ENCODE results near the gene ZMYND19. TPM values are rescaled to one million over a fixed set of nuclear protein-coding genes. Genes with fewer than 3 reads are reported as not detected.

Gene ZMYND19
- total and polyA plus RNA-seq, 12 donors: 5.2 to 33.5 (median 17.9) TPM

DNA sequence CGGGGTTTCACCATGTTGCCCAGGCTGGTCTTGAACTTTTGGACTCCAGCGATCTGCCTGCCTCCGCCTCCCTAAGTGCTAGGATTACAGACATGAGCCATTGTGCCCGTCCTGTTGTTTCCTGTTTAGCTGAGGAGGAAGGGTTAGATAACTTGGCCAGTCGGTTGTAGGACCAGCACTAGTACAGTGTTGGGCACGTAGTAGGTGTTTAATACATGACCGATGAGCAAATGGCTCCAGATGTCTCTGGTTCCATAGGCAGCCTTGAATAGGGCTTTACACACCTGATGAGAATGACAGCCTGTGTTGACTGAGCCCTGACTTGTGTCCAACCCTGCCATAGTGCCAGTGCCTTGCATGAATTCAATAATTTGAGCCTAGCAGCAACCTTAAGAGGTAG, 30.3 kb upstream of the ZMYND19 start:
- 60 to 70% (median 62%) methylated on average over 4 to 7 of the region's 7 CpGs for WGBS, 4 donors
- TF ChIP-seq, protein P1, sequence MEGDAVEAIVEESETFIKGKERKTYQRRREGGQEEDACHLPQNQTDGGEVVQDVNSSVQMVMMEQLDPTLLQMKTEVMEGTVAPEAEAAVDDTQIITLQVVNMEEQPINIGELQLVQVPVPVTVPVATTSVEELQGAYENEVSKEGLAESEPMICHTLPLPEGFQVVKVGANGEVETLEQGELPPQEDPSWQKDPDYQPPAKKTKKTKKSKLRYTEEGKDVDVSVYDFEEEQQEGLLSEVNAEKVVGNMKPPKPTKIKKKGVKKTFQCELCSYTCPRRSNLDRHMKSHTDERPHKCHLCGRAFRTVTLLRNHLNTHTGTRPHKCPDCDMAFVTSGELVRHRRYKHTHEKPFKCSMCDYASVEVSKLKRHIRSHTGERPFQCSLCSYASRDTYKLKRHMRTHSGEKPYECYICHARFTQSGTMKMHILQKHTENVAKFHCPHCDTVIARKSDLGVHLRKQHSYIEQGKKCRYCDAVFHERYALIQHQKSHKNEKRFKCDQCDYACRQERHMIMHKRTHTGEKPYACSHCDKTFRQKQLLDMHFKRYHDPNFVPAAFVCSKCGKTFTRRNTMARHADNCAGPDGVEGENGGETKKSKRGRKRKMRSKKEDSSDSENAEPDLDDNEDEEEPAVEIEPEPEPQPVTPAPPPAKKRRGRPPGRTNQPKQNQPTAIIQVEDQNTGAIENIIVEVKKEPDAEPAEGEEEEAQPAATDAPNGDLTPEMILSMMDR (IDR thresholded peaks at IDR 0.05): no peak
- no peak for TF ChIP-seq POLR2A (IDR thresholded peaks at IDR 0.05)
- no peak for DNase-seq
- Histone ChIP-seq H3K9me3 (replicated peaks in 1 of 3) (no peaks in the 10 kb centered on the region), H3K4me1 (replicated peaks in 1 of 2) (peaks cover 30 to 60% of the 10 kb centered on the region in 2 donors), H3K4me3 (peak overlapping the region in 1 of 4 donors; percentile 74), H3K36me3 (replicated peaks in 1 of 2) (no peaks in the 10 kb centered on the region), H3K27me3 (no peaks in the 10 kb centered on the region), H3K27ac (peak overlapping the region in 3 of 5 donors; percentile 53 to 84 (median 69))
- intact Hi-C loops (cut with DNase I): no loop called here

DNA sequence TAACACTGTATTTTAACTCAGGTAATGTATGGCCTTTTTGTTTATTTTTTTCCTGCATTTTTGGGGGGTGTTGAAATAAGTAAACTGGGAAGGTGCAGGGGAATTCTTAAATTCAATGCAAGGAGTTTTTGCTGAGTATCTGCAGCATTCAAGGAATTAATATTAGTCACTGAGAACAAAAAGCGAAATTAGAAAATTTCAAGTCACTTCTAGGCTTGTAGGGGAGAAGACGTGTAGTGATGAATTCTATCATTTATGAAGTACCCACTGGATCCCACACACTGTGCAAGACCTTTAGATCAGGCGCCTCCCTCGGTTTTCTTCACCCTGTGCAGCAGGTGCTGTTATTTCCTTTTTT, 29.7 kb upstream of the ZMYND19 start:
- intact Hi-C loops (cut with DNase I): no loop called here

DNA sequence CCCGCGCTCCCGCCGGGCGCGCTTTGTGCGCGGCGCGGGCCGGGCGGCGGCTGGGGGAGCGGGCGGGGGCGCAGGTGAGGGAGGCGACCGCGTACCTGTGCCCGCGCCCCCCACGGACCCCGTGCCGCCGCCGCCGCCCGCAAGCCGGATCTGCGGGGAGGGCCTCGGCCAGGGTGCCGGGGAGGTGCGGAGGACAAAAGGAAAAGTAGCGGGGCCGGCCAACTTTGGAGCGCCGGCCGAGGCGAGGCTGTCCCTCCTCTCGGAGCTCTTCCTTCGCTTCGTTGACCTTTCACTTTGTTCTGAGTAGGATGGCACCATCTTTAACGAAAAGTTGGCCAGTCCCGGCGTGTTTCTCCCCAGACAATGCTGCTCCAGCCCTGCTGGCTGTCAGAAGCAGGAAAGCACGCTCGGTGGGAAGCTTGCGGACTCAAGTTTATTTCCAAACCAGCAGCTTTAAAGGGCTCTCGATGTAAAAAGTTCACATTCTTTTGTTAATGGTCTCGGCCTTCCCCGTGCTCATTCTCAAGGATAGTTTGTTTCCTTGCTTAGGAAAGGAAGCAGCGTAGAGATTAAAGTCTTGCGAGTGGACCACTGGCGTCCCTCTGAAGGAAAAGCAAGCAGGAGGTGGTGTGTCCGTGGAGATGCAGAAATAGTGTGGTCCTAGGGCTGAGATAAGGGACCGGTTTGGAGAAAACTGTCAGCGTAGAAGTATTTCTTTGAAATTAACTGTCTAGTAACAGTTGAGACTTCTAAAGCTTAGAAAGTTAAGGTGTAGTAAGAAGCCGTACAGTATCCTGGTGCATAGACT, 29.1 kb upstream of the ZMYND19 start:
- peak in 1 of 2 donors; percentile 36 for TF ChIP-seq POLR2A (IDR thresholded peaks at IDR 0.05)
- TF ChIP-seq, protein P1 (IDR thresholded peaks at IDR 0.05): no peak
- WGBS, 4 donors: 0 to 1% (median 1%) methylated on average over 22 to 56 of the region's 58 CpGs

More for the DNA sequence above, 29.7 kb upstream of the ZMYND19 start:
- no peak for DNase-seq
- Histone ChIP-seq H3K4me1 (replicated peaks in 1 of 2) (peaks cover 35 to 61% of the 10 kb centered on the region in 2 donors), H3K27ac (peak overlapping the region in 4 of 5 donors; percentile 69 to 99 (median 82)), H3K9me3 (replicated peaks in 1 of 3) (no peaks in the 10 kb centered on the region), H3K4me3 (peak overlapping the region in 2 of 4 donors; percentile 67 to 74), H3K27me3 (no peaks in the 10 kb centered on the region), H3K36me3 (replicated peaks in 1 of 2) (peaks cover 0 to 3% of the 10 kb centered on the region in 2 donors)
- no peak for TF ChIP-seq POLR2A (IDR thresholded peaks at IDR 0.05)
- TF ChIP-seq, protein P1 (IDR thresholded peaks at IDR 0.05): no peak
- 36 to 44% (median 40%) methylated on average over 4 of the region's 4 CpGs for WGBS, 4 donors

DNA sequence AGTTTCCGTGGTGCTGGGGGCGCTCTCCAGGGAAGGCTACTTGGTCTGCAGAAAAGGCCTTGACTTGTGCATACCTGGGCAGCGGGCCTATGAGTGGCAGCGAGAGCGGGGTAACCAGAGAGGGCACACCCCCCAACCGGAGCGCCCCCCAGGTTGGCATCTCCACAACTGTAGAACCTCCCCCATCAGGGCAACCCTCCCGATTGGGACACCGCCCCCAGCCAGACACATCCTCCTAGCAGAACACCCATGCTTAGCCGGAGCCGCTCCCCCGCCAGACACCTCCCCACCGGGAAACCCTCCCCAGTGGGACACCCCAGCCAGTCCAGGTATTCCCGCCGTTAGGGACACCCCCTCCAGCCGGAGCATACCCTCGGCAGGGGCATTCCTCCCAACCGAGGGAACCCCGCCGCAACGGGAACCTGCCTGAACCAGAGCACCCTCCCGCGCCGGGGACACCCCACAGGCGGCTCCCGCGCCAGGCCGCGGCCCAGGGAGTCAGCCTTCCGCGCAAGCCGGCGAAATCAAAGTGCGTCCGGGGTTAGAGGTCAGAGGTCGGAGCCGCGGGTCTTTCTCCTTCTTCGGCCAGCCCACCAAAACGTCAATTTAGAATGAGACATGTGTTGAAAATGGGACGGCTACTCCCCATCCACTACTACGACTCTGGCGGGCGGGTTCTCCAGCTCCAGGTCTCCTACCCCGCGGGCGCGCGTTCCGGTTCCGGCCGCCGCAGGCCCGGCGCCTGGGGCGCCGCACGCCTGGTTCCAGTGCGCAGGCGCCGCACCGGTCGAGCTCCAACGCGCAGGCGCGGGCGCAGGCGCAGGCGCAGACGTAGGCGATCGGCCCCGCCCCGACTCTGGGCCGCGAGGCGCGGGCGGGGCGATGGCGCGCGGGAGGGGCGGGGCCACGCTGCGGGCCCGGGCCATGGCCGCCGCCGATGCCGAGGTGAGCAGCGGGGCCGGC, 28.1 kb upstream of the ZMYND19 start, which contains the start of gene EHMT1:
Gene EHMT1, plus strand, starts transcription at position 901 of the 963 bp plus-strand sequence. Its CDS starts 24 bp downstream, at position 925.
- peaks cover 42 to 69% of the 10 kb centered on the region in 2 donors for H3K4me1 ChIP-seq (replicated peaks in 1 of 2)
- TF ChIP-seq, protein P1 (IDR thresholded peaks at IDR 0.05): peak in 1 of 6 experiments; percentile 2
- peak; percentile 28 to 71 for TF ChIP-seq POLR2A (IDR thresholded peaks at IDR 0.05)
- no peaks in the 10 kb centered on the region for H3K9me3 ChIP-seq (replicated peaks in 1 of 3)
- peaks cover 0 to 19% of the 10 kb centered on the region in 2 donors for H3K36me3 ChIP-seq (replicated peaks in 1 of 2)
- intact Hi-C loops (cut with DNase I): no loop called here
- peak within 1 kb of the TSS; percentile 76 to 99 (median 91) for H3K27ac ChIP-seq
- WGBS, 4 donors: 0 to 1% (median 1%) methylated on average over 25 to 94 of the region's 94 CpGs
- DNase-seq: peak; percentile 80 to 92 (median 89)
- no peaks in the 10 kb centered on the region for H3K27me3 ChIP-seq
- H3K4me3 ChIP-seq: peak within 1 kb of the TSS; percentile 13 to 96 (median 76)

More for the DNA sequence above, 29.1 kb upstream of the ZMYND19 start:
- H3K27ac ChIP-seq: peak overlapping the region; percentile 40 to 99 (median 80)
- H3K27me3 ChIP-seq: no peaks in the 10 kb centered on the region
- intact Hi-C loops (cut with DNase I): no loop called here
- peaks cover 0 to 9% of the 10 kb centered on the region in 2 donors for H3K36me3 ChIP-seq (replicated peaks in 1 of 2)
- DNase-seq: peak in 5 of 7 donors; percentile 50 to 70 (median 54)
- no peaks in the 10 kb centered on the region for H3K9me3 ChIP-seq (replicated peaks in 1 of 3)
- H3K4me1 ChIP-seq (replicated peaks in 1 of 2): peaks cover 41 to 67% of the 10 kb centered on the region in 2 donors
- H3K4me3 ChIP-seq: peak overlapping the region in 3 of 4 donors; percentile 67 to 96 (median 74)

All from adrenal gland (tissue), 12 donors.